GM12875 (cell line): ENCODE results near the gene ROBO1.

Experiments used
- H3K4me3 ChIP-seq: one replicate; pipeline ENCODE4 v1.5.1; 2011; ENCODE audit warnings: low read depth, low read length, control low read depth
- CTCF ChIP-seq: IDR thresholded peaks from 2 replicates; pipeline ENCODE4 v1.5.1; 2011; ENCODE audit warnings: low read depth, mild to moderate bottlenecking, control low read depth, inconsistent platforms, low read length, moderate library complexity, borderline replicate concordance; ENCODE audit not compliant: insufficient read depth

Gene ROBO1

DNA sequence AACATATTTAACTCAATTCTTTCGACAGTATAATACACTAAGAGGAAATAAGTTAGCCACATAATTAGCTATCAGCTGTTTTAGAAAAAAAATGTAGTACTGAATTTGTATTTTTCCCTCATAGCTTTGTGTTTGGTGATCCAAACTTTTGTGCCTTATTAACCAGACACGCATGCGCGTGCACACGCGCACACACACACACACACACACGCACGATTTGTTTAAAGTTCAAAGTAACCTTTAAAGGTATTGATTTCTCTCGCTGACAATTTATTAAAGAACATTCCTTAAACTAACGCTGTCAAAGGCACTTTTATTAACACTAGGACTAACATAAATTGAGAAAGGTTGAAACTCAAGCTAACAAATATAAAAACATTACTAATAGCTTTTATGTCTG lies 198.9 kb downstream of the ROBO1 start:
- no peak overlapping the region for H3K4me3 ChIP-seq
- no peak for TF ChIP-seq CTCF

DNA sequence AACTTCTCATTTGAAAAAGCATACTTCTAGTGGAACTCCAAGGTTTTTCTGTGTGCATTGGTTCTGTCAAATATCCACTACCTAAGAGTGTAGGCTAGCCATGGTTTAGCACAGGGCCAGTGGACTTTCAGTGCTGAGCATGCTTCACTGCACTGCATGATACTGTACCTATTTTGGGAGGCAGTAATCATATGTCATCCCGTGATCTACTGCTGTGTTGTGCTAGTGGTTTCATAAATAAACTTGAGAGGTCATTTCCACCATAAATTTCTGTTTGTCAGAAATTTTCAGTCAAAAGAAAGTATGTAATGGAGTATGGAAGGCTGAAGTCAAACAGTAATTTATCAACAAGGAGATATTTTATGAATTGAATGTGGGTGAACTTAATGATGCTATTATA lies 203.6 kb downstream of the ROBO1 start:
- H3K4me3 ChIP-seq: no peak overlapping the region
- no peak for TF ChIP-seq CTCF

GRCh38 chr3:79560698-79561097 lies 207.1 kb downstream of the ROBO1 start:
- no peak for TF ChIP-seq CTCF
- no peak overlapping the region for H3K4me3 ChIP-seq

GRCh38 chr3:79558943-79559342 lies 208.9 kb downstream of the ROBO1 start:
- H3K4me3 ChIP-seq: no peak overlapping the region
- no peak for TF ChIP-seq CTCF

DNA sequence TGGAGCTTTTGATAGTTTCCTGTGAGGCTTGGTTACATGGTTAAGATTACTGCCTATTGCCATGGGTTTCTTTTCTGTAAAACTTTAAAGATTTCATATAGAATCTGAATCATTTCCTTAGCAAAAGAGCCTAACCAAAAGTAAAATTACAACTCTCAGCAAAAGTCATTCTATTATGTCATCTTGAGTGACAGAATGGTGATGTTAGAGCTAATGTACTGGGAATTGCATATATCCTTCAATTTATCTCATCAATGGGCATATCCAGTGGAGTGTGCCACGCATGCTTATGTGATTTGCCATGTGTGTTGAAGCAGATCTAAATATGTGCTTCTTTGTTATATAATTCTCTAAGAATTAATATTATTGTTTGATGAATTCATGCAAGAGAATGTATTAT lies 212.1 kb downstream of the ROBO1 start:
- no peak for TF ChIP-seq CTCF
- no peak overlapping the region for H3K4me3 ChIP-seq

- no peak overlapping the region for H3K4me3 ChIP-seq
- no peak for TF ChIP-seq CTCF
Measured at GRCh38 chr3:79551997-79552396, 215.8 kb downstream of the ROBO1 start.

GRCh38 chr3:79551321-79551892 lies 216.4 kb downstream of the ROBO1 start:
- TF ChIP-seq CTCF: no peak
- no peak overlapping the region for H3K4me3 ChIP-seq
